HG03095 (cell line): ENCODE data around the gene ELAVL1.

Experiments used
- ATAC-seq: cut with Tn5 transposase; IDR thresholded peaks from one replicate; pipeline ENCODE4 v1.9.1; 2021; ENCODE audit warnings: moderate library complexity; ENCODE audit not compliant: unreplicated experiment

Gene ELAVL1

GRCh38 chr19:7986321-7987113, 18.9 kb downstream of the ELAVL1 start:
- no peak for ATAC-seq

DNA sequence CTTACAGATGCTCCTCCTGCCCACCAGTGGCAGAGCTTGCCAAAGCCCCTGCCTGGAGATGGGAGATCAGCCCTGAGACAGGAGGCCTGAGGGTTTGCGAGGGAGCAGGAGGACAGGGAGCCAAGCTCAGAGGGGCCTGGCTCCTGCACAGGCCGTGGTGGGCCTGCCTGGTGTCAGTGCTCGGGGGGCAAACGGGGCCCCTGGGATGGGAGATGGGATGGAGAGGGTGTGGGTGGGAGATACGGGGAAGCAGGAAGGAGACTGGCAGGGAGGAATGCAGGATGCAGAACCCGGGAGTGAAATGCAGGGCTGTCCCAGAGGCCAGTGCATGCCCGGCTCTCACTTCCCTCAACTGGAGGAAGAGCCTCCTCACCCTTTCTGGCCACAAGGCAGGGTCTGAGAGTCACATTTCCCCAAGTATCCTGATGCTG, 19.9 kb downstream of the ELAVL1 start:
- ATAC-seq, result no peak

GRCh38 chr19:7983995-7984837, 21.2 kb downstream of the ELAVL1 start:
- no peak for ATAC-seq

DNA sequence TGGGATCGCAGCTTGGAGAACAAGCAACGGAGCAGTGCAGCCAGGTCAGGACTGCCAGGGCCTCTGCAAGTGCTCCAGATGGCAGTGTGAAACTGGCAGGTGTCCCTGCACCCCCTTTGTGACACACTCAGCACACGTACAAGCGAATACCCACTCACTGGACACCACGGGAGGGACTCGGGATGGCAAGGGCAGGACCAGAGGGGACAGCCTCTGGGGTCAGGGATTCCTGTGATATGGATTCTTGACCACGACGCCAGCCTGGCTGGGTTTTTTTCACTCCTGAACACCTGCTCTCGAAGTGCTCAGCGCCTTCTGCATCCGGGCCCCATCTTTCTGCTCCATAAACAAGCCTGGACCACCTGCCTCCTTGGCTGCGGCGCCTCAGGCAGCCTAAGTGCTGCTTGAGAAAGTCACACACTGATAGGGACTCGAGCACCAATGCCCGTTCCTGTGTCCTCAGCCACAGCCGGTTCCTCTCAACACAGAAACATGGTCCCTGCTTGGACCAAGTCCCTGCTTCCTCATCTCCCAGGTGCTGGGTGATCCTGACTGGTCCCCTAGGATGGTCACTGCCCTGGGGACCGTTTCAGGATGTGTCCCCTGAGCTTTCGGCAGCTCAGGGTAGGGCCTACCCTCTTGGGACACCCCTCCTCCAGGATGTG, 22.0 kb downstream of the ELAVL1 start:
- ATAC-seq, result no peak

DNA sequence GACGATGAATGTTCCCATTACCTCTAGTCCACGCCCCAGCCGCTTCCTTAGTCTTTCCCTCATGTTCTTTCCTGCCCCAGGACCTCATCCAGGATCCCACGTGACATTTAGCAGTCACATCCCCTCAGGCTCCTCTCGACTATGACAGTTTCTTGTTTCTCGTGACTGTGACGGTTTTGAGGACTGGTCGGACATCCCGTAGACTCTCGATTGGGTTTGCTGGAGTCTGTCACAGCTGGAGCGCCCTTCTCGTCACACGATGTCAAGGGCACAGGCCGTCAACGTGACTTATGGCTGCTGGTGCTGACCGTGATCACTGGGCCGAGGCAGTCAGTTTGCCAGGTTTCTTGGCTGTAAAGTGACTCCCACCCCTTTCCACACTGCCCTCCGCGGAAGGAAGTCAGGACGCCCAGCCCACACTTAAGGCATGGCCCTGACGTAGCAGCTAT, 22.8 kb downstream of the ELAVL1 start:
- no peak for ATAC-seq

DNA sequence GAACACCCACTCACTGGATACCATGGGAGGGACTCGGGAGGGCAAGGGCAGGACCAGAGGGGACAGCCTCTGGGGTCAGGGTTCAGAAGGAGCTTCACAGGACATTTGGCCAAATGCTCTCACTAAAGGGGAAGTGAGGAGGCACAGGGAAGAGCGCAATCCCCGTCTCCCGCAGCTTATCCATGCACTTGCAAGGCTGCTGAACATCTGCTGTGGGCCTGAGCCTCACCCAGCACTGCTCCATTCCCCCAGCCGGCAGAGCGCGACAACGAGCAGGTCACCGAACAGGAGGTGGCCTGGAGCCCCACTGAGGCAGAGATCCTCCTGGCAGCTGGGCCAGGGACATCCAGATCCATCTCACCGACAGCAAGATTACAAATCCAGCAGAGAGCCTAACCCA, 23.3 kb downstream of the ELAVL1 start:
- ATAC-seq, result no peak

GRCh38 chr19:7981661-7982060, 23.8 kb downstream of the ELAVL1 start:
- ATAC-seq, result no peak

- ATAC-seq, result no peak
Observed at GRCh38 chr19:7981199-7981598, 24.2 kb downstream of the ELAVL1 start.

- ATAC-seq, result no peak
Observed at GRCh38 chr19:7980635-7981121, 24.8 kb downstream of the ELAVL1 start.

- no peak for ATAC-seq
Observed at GRCh38 chr19:7980168-7980567, 25.3 kb downstream of the ELAVL1 start.

- no peak for ATAC-seq
Observed at GRCh38 chr19:7979559-7979958, 25.9 kb downstream of the ELAVL1 start.

GRCh38 chr19:7979011-7979410, 26.4 kb downstream of the ELAVL1 start:
- ATAC-seq, result no peak

DNA sequence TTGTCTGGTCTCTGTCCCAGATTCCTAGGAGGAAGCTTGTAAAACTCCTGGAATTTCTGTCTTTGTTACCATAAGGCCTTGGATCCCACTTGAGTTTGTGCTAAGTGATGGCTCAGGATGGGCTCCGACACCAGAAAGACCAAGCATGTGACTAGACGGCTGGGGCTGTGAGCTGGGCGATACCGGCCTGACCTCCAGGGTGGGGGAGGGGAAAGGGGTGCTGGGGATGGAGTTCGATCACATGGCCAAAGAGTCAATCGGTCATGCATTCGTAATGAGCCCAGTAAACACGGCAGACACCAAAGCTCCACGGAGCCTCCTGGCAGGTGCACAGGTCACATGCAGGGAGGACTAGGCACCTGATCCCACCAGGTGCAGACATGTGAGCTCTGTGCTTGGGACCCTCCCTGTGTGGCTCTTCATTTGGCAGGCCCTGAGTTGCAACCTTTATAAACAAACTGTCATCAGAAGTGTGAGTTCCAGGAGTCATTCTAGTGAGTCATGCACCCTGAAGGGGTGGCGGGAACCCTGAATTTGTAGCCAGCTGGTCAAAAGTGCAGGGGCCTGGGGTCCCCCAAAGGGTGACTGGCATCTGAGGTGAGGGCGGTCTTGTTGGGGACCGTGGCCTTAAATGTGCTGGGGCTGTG, 27.1 kb downstream of the ELAVL1 start:
- ATAC-seq, result no peak

DNA sequence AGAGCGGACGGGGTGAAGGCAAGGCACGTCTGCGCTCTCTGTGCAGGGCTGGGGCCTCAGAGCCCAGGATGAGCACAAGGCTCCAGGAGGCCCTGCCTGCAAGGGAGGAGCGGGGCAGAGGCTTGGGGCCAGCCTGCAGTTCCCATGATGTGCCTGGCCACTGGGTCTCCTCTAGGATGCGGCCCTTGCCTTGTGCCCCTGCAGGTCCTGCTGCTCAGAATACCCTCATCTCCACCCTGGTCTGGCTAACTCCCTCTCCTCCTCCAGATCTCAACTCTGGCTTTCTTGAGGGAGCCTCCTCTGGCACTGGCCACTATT, 27.8 kb downstream of the ELAVL1 start:
- no peak for ATAC-seq

GRCh38 chr19:7977021-7977722, 28.3 kb downstream of the ELAVL1 start:
- ATAC-seq, result no peak

GRCh38 chr19:7976461-7976860, 29.0 kb downstream of the ELAVL1 start:
- no peak for ATAC-seq

GRCh38 chr19:7975037-7975436, 30.4 kb downstream of the ELAVL1 start:
- ATAC-seq, result no peak

DNA sequence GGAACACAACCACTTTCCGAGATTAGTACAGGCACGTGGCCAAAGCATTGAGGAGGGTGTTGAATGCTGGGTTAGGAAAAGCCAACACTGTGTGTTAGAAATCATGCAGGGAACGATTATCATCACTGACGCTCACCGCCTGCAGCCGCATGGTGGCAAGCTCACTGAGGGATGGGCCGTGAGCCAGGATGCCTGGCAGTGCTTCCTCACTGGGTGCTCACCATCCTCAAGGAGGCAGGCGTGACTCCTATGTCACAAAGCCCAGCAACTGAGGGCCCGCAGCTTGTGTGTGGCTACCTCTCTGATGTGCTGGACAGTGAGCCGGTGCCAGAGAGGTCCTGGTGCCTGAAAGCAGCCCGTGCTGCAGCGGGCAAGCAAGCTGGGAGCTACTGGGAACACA, 31.6 kb downstream of the ELAVL1 start:
- ATAC-seq, result no peak

GRCh38 chr19:7971553-7972520, 33.6 kb downstream of the ELAVL1 start:
- no peak for ATAC-seq
